ENCODE data around the gene TP63. TPM values are rescaled to one million over a fixed set of nuclear protein-coding genes. Genes with fewer than 3 reads are reported as not detected.

The TP63 gene
- total RNA-seq, 1 experiment from 2014 or later: 1.7 TPM

DNA sequence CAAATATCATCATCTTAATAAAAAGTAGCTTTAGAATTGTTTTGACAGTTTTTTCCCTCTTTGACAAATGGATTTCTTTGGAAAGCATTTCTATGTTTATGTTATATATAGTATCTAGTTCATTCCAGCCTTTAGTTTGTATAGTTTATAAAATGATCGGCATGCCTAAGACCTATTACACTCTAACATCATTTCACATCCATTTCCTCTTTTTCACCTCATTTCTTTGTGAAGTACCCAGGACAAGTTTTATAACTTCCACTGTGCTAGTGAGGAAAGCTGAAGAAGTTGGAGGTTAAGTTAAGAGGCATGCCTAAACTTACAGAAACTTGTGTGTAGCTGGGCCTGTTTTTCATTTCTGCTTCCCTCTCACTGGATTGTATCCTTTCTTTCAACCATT is 178.4 kb downstream of the TP63 start:
- DNase-seq (ENCODE audit: low spot score): no peak

DNA sequence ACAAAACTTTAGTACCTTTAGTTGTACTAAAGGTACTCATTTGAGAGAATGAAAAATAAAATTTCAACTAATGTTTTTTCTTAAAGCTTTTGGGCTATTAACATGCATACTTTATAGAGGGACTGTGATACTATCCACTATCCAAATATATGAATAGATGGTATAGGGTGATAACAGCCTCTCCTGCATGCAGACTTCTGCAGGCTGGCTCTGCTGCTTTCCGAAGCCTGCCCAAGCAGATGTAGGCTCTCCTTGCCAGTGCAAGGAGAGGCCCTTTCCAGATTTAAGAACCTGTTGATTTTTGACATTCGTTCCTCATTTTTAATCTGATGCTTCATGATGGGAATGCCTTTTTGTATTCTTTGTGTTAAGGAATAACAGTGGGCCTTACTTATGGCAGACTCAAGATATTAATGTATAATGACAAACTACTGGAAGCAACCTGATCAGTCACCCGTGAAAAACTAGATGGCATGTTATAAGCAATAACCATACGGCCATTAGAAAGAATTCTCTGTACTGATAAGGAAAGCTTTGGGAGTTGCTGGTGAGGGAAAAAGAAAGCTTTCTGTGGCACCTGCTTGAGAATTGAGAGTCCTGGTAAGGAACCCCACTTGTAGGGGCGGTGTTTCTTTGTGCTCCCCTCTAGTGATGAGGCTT is 181.7 kb downstream of the TP63 start:
- no peak for DNase-seq (ENCODE audit: low spot score)

DNA sequence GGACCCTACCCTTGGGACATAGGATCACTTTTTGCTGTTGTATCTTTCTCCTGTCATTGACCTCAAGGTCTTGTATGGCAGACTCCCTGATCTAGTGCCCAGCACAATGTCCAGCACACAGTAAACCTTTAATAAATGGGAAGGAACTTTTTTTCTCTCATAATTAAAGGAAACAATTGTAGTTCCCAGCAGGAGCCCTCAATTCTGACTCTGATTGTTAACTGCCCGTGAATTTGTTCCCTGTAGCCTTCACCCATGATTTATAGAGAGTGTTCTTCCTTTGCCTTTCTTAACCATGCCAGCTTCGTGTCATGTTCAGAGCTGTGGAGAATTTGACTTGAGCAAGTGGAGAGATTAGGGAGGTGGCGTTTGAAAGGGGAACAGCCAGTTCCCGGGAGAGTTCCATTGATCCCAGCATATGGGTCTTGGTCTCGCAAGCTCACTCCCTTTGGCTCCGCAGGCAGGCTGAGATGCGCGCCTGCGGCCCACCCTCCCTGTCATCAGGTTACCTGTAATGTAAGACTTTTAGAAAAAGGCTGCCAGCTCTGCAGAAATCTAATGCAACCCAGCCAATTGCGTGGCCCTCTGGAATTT is 182.6 kb downstream of the TP63 start:
- no peak for DNase-seq (ENCODE audit: low spot score)

DNA sequence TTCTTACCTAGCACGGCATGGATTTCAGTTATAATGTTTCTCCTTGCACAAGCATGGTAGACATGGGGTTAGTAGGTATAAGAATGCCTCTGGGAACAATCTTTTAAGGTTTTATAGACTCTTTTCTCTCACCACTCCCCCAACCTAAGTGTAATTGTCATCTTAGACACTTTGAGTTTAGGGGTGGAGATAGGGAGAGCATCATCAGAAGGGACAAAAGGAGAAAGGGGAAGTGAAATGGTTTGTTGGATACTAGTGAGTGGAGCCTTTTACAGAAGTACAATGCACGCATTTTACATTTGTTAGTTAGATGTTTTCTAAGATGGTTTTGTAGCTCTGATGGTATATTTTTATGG is 189.2 kb downstream of the TP63 start:
- DNase-seq (ENCODE audit: low spot score): no peak

DNA sequence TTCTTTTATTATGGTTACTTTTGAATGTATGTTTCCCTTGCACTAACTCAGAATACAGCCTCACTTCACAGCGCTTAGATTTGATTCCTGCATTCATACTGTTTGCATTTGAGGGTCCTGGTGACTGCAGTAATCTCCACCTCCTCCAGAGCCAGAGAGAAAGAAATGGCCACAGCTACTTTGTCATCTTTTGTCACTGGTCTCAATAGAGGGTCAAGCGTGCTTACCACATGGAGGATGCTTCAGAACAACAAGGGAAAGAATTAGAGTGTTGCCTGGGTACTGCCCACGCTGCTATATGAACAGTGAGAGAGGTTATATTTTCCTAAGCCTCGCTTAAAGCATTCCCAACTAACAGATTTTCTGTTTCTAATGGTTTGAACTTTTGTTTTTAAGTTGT is 190.1 kb downstream of the TP63 start:
- DNase-seq (ENCODE audit: low spot score): no peak

DNA sequence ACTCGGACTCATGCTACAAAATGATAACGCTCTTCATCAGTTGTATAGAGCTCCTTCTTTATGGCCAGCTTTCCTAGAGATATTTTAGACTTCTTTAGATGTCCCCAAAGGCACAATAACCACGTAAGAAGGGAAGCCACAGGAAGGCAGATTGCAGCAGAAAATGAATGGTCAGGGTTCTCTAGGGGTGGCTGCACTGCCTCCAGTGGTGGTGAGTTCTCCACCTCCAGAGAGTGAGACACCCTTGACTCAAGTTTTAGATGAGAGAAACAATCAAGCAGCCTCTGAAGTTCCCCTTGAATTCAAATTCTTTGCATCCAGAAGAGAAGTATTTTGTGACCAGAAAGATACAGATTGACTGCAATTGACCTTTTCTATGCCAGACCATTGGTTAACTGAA is 191.5 kb downstream of the TP63 start:
- DNase-seq (ENCODE audit: low spot score): no peak

DNA sequence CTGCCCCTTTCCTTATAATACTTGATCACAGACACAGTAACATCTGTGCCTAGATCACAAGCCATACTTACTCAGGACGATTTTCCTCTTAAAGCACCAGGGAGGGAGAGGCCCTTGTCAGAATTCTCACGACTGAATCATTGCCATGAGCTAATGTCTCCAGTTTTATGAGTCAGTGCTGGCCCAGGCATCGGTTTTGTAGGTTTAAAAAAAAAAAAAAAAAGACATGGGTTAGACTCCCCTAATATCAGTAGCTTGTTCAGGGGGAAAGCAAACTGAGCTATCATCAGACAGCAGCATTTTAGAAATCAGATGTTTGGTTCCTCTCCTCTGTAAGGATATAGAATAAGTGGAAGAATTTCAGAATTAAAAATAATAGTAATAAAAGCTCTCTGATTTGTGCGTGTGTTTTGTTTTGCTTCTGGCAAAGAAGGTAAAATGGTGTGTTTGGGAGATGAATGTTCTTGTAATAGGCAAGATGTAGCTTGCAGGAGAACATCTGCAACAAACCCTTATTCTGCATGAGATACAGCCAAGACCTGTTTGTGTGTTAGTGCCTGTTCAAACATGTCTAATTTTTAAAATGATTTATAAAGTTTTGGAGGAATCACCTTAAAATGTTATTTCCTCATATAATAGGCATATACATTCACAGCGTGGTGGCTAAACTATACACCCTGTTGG is 193.6 kb downstream of the TP63 start:
- peak; percentile 76 for DNase-seq (ENCODE audit: low spot score)

DNA sequence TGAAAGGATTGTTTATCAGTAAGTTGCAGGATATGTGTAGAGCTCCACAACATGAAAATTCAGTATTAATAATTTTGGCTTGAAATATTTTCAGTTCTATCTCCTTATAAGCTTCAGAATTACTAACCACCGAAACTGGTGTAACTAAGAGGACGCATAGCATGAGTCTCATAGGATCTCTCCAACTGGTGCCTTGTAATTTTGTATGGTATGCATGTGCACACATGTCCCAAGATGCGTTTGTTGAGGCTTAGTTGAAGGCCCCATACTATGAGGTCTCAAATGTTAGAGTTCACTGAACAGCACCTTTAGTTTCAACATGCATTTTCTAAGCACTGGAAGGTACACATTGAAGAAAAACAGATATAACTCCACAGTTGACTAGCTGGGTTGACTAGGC is 195.4 kb downstream of the TP63 start:
- no peak for DNase-seq (ENCODE audit: low spot score)

DNA sequence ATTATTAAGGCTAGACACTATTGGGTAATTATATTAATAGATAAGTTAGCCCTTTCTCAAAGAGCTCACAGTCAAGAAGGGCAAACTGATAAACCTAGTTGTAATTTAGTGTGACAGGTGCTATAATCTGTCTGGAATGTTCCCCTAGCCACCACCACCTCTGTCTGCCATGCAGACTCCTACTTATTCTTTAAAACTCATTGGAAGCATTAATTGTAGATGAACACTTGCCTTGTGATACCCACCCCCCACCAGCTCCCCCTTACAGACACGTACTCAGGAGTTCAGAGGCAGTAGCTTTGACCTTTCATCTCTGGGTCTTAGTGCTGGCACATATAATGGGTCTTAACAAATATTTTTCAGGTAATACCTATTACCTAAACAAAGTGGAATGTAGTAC is 195.9 kb downstream of the TP63 start:
- no peak for DNase-seq (ENCODE audit: low spot score)

DNA sequence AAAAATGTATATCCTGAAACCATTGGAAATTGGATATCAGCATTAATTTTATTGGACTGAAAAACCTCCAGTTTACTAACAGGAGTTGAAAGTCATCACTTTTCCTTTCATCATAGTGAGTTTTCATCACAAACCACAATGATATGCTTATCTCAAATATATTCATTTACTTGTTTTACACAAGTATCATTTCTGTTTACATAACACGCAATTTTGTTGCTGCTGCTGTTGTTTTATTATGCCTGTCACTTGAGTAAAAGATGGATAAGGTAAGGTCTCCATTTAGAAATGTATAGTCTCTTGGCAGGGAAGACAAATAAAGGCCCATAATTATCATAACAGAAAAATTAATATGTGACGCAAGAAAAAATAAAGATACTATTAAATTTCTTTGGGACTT is 199.2 kb downstream of the TP63 start:
- DNase-seq (ENCODE audit: low spot score): no peak

DNA sequence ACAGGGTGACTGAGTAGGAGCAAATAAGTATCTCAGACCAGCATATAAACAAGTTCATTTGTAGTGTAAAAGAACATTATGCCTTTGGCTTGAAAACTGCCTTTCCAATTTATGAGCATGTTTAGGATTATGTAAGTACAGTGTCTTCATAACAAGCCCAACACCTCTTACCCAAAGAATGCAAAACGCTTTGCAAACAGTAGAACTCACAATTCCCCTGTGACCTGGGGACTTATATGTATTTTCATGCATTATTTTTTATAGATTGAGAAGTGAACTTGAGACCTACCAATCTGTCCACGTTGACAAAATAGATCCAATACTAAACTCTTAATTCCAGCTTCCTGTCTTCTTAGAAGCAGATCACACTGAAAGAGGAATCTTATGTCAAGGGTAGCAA is 202.1 kb downstream of the TP63 start:
- no peak for DNase-seq (ENCODE audit: low spot score)

DNA sequence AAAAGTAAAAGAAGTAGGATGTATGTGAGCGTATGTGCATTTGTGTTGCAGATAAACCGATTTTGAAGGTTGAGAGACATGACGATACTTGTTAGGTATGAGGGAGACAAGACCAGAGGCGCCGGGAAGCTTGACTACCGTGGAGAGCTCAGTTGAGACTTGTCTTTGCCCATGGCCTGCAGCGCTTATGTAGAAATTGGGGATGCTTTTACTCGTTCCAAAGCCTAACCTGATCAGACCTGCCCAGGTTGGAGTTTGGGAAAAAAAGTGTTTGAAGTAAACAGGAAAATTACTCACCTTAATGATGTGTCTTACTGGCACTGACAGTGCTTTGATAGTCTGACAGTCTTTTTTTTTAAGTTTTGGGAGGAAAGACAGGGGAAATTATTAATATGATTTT is 202.8 kb downstream of the TP63 start:
- no peak for DNase-seq (ENCODE audit: low spot score)

DNA sequence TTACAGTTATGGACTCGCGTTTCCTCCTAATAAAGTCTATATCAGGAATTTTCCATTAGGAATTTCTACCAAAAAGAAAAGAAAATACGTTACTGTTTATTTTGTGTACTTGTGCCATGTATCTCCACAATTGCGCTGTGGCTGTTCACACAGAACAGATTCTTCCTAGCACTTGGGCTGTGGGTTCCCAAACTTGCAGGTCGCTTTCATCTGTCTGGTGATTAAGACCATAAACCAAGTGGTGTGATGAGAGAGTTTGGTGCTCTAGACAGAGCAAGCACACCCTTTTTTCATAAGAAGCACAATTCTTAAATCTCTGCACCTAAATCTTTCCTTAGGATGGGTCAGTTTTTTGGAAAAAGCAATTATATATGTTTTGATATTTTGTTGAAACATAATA is 203.3 kb downstream of the TP63 start:
- no peak for DNase-seq (ENCODE audit: low spot score)

DNA sequence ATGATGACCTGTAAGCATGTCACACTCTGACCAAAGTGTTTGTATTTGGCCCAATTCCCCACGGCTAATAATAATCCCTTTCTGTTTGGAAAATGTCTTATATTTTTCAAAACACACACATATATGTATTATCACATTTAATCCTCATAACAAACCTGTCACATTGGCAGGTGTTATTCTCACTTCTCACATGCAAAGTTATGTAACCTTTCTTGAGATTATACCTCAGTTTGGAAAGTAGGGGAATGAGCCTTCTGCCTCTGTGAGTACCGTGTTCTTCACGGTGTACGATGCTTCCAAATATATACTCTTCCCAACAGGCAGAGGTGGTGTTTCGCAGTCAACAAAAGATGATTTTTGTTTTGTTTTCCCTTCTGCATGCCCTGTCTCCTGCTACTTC is 205.6 kb downstream of the TP63 start:
- DNase-seq (ENCODE audit: low spot score): no peak

DNA sequence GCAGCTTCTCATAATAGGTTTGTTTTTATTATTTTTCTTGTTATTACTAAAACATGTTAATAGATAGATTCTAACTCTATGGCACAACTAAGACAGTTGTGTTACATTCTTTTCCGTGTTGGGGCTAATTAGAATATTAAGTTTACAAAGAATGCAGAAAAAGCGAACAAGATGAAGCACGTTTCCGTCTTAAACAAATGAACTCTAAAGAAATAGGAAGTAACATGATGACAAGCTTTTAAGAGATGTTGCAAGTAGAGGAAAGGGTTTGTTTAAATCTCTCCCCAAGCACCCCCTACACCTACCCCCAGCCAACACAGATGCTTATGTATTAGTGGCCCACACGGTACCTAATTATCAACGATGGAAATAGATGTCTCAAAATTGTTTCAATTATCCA is 207.1 kb downstream of the TP63 start:
- DNase-seq (ENCODE audit: low spot score): no peak

DNA sequence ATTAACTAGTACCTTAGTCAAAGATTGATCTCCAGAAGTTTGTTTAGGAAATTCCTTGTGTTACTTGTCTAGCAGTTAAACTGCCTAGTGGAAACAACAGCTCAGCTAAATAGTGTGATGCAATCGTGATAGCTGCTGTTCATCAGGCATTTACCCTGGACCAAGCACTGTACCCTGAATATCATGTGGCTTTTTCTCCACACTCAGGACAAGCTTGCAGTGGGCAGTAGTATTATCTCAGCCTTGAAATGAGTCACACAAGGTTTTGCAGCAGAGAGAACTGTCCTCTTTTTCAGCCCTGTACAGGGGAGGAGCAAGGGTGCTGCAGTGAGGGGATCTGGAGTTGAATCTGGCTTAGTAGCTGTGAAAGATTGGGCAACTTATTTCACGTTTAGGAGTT is 208.4 kb downstream of the TP63 start:
- DNase-seq (ENCODE audit: low spot score): peak; percentile 72

DNA sequence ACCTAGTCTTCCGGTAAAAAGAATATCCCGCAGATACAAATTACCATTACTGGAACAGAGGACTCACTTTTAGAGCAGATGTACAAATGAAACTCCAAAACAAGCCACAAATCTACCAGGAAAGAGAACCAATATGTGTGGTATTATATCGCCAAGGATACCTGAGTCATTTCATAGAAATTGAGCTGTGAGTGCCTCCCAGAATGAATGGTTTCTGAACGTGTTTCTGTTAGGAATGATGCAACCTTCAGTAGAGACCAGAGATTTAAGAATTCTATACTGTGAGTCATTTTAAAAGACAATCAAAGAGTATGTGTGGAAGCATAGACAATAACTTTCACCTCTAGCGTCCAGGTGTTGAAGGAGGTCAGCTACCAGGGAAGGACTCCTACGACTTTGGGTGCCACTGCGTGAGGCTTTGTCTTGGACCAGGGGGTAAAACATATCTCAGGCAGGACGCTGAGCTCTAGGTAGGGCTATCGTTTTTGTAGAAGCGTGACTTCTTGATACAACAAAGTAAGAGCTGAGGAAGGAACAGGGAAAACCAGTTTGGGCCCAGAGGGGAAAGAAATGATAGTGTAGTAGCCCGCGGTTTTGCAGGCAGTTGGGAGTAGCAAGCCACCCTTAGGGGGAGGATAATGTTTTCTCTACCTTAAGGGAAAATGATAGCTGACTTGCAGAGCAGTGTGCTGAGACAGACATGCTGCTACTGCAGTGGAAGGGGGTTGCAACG is 210.4 kb downstream of the TP63 start:
- DNase-seq (ENCODE audit: low spot score): no peak

DNA sequence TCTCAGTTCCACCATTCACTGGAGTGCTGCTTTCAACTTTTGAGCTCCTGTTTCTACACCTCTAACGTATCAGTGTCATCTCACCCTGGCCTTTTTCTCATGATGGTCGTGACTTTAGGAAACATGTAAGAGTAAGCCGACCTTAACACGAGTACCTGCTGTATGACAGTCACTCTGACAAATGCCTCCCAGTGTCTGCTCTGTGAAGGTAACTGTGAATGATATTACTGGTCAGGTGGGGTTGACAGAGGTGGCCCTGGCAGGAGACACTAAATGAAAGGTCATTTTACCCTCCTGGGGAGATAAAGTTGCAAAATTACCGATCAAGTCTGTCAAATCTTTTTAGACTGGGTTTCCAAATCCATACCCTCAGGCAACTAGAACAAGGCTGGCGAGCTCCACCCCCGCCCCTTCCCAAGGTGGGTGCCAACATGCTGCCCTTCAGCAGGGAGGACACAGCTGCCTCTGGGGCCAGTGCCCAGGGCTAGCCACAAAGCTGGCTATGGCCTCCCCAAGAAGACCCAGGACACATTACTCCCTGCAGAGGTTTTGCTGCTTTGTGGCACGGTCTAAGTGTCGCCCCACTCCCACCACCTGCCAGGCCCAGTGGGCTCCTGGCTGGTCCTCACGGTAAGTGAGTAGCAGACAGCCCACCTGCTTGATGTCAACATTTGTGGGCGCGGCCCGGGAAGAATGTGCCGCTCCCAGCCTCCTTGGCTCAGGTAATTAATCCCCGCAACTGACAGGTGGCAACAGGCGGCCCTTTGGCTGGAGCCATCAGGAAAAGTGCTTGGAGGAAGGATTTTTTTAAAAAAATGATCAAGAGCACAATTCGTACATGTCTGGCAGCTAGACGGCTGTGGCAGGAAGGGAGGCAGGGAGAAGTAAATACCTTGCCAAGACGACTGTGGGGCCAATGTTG is 211.8 kb downstream of the TP63 start:
- no peak for DNase-seq (ENCODE audit: low spot score)

DNA sequence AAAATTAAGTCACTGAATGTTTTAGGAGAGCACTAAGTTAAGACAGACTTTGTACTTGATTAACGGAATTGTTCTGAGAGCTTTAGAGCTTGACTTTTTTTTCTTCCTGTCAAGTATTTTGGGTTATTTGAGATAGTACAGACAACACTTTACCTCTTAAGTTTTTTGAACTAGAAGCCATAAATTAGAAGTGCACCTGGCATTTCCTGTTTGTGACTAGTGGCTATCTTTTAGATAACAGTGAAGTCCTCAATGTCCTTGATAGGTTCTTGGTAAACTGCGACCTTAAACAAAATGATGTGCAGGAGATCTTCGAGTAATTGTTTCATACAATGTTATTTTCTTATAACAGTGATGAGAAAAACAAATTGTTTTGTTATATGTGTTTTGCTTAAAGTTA is 213.9 kb downstream of the TP63 start:
- no peak for DNase-seq (ENCODE audit: low spot score)

DNA sequence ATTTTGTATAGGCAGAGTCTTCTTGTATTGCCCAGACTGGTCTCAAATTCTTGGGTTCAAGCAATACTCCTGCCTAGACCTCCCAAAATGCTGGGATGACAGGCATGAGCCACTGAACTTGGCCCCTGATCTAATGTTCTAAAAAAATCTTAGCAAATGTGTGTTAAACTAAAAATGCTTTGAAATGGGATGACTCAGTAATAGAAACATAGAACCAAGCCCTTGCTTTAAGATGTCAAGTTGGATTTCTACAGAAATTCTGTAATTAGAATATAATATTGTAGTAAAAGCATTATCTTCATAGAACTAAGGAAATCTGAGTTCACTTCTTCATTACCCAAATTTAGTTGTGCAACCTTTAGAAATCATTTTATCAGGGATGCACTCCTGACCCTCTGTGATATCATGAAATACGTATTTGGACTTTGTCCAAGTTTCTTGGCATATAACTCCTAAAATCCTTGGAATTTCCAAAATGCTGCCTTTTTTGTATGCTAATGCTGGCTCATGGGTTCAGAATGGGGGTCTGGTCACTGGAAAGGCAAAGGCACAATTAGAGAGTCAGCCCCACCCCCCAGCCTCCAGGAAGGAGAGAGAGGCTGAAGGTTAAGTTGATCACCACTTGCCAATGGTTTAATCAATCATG is 217.3 kb downstream of the TP63 start:
- DNase-seq (ENCODE audit: low spot score): no peak

DNA sequence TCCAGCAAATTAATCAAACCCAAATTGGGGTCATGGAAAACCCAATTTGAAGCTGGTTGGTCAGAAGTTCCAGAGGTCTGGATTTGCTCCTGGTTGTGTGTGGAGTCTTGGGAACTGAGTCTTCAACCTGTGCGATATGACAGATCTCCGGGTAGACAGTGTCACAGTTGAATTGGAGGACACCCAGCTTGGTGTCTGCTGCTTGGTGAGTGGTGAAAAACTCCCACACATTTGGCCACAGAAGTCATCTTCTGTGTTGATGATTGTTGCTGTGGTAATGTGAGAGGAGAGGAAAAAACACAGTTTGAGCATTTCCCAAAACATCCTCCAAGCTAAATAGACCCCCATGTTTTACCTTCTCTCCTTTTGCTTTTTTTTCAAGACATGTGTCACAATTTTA is 218.1 kb downstream of the TP63 start:
- no peak for DNase-seq (ENCODE audit: low spot score)

Data from H4 (cell line).